Measurements from ENCODE around the gene PHF3. TPM values are rescaled to one million over a fixed set of nuclear protein-coding genes. Genes with fewer than 3 reads are reported as not detected.

The PHF3 gene
- total RNA-seq, 2 donors from 2014 or later = 68.2 to 72.5 TPM

DNA sequence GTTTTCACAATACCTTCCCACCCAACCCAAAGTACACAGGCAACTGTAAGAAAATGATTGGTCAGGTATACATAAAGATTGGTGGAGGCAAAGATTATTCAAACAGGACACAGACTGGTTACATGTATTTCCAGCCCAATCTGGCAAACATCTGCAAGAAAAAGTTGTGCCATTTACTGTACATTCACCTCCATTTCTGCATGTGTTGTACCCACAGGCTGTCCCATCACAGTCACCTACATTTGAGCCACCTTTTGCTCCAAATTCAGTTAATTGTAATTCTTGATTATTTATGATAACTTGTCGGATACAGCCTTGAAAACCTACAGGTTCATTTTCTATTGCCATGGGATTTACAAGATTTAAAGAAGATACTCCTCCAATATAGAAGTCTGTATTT lies 85.6 kb downstream of the PHF3 start:
- Mint-ChIP-seq H3K9me3 (no peaks in the 10 kb centered on the region), H3K27ac (no peak overlapping the region), H3K27me3 (ENCODE audit: insufficient read depth) (no peaks in the 10 kb centered on the region), H3K4me3 (no peak overlapping the region), H3K4me1 (no peaks in the 10 kb centered on the region), H3K36me3 (ENCODE audit: low read depth) (no peaks in the 10 kb centered on the region)
- Histone ChIP-seq H3K9ac (ENCODE audit: extremely low read depth, low read length, poor library complexity, severe bottlenecking) (no peak overlapping the region), H3K9me3 (ENCODE audit: control insufficient read depth, low read length) (no peaks in the 10 kb centered on the region), H3K36me3 (ENCODE audit: control insufficient read depth, insufficient read depth, low read length) (no peaks in the 10 kb centered on the region), H3K27ac (ENCODE audit: low read depth, low read length) (no peak overlapping the region), H3K4me3 (ENCODE audit: low read length) (no peak overlapping the region), H3K4me1 (ENCODE audit: control insufficient read depth, insufficient read depth, low read length) (no peaks in the 10 kb centered on the region), H3K27me3 (ENCODE audit: control insufficient read depth, insufficient read depth, low read length, poor library complexity, severe bottlenecking) (no peaks in the 10 kb centered on the region)
- WGBS, 2 experiments (ENCODE audit: insufficient coverage in 1 of 2, insufficient read length in 1 of 2) = no CpG with 5 or more reads among the region's 1 CpG
- TF ChIP-seq, protein P1, sequence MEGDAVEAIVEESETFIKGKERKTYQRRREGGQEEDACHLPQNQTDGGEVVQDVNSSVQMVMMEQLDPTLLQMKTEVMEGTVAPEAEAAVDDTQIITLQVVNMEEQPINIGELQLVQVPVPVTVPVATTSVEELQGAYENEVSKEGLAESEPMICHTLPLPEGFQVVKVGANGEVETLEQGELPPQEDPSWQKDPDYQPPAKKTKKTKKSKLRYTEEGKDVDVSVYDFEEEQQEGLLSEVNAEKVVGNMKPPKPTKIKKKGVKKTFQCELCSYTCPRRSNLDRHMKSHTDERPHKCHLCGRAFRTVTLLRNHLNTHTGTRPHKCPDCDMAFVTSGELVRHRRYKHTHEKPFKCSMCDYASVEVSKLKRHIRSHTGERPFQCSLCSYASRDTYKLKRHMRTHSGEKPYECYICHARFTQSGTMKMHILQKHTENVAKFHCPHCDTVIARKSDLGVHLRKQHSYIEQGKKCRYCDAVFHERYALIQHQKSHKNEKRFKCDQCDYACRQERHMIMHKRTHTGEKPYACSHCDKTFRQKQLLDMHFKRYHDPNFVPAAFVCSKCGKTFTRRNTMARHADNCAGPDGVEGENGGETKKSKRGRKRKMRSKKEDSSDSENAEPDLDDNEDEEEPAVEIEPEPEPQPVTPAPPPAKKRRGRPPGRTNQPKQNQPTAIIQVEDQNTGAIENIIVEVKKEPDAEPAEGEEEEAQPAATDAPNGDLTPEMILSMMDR (conservative IDR thresholded peaks at IDR 0.05) = no peak
- DNase-seq = no peak

DNA sequence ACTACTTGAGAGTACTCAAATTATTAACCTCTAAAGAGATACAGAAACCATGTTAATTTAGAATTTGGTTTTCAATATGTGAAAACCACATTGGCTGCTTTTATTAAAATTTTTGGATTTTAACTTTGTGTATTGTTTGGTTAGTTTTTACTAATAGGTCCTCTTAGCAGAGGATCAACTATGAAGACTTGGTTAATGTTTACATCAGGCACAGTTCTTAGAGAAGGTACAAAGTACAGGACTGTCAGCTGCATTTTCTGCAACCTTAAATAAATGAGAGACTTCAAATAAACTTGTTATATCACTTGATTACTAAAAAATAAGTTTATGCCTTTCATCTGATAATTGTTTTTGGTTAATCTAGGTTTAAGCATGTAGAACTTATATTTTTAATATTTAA lies 89.1 kb downstream of the PHF3 start:
- H3K36me3 ChIP-seq (ENCODE audit: control insufficient read depth, insufficient read depth, low read length) = no peaks in the 10 kb centered on the region
- Mint-ChIP-seq H3K27me3 (ENCODE audit: insufficient read depth) (no peaks in the 10 kb centered on the region), H3K36me3 (ENCODE audit: low read depth) (no peaks in the 10 kb centered on the region), H3K9me3 (no peaks in the 10 kb centered on the region), H3K4me3 (no peak overlapping the region), H3K27ac (no peak overlapping the region), H3K4me1 (no peaks in the 10 kb centered on the region)
- no peak for DNase-seq
- H3K27me3 ChIP-seq (ENCODE audit: control insufficient read depth, insufficient read depth, low read length, poor library complexity, severe bottlenecking) = no peaks in the 10 kb centered on the region
- H3K9me3 ChIP-seq (ENCODE audit: control insufficient read depth, low read length) = no peaks in the 10 kb centered on the region
- TF ChIP-seq, protein P1 (conservative IDR thresholded peaks at IDR 0.05) = no peak
- H3K4me1 ChIP-seq (ENCODE audit: control insufficient read depth, insufficient read depth, low read length) = no peaks in the 10 kb centered on the region
- no peak overlapping the region for H3K9ac ChIP-seq (ENCODE audit: extremely low read depth, low read length, poor library complexity, severe bottlenecking)
- H3K27ac ChIP-seq (ENCODE audit: low read depth, low read length) = no peak overlapping the region
- H3K4me3 ChIP-seq (ENCODE audit: low read length) = no peak overlapping the region

DNA sequence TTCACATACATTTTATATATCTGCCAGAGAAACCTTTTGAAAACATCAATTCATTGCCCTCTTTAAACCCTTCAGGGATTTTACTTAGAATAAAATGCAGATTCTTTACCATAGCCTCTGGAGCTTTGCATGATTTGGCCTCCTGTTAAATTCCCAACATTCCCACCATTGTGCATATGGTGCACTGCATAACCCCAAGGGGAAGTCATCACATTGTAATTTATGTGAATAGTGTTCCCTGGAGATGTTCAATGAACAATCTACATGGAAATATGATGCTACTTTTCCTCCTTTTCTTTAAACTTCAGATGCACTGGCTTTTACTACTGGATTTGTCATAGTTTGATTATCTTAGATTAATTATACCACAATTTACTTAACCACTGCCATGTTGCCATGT lies 94.7 kb downstream of the PHF3 start:
- Histone ChIP-seq H3K4me3 (ENCODE audit: low read length) (no peak overlapping the region), H3K27ac (ENCODE audit: low read depth, low read length) (no peak overlapping the region), H3K9me3 (ENCODE audit: control insufficient read depth, low read length) (no peaks in the 10 kb centered on the region), H3K27me3 (ENCODE audit: control insufficient read depth, insufficient read depth, low read length, poor library complexity, severe bottlenecking) (no peaks in the 10 kb centered on the region), H3K4me1 (ENCODE audit: control insufficient read depth, insufficient read depth, low read length) (no peaks in the 10 kb centered on the region), H3K9ac (ENCODE audit: extremely low read depth, low read length, poor library complexity, severe bottlenecking) (no peak overlapping the region), H3K36me3 (ENCODE audit: control insufficient read depth, insufficient read depth, low read length) (no peaks in the 10 kb centered on the region)
- no peak overlapping the region for H3K4me3 Mint-ChIP-seq
- TF ChIP-seq, protein P1 (conservative IDR thresholded peaks at IDR 0.05) = no peak
- H3K4me1 Mint-ChIP-seq = no peaks in the 10 kb centered on the region
- no peak for DNase-seq
- no peaks in the 10 kb centered on the region for H3K27me3 Mint-ChIP-seq (ENCODE audit: insufficient read depth)
- H3K9me3 Mint-ChIP-seq = no peaks in the 10 kb centered on the region
- H3K36me3 Mint-ChIP-seq (ENCODE audit: low read depth) = no peaks in the 10 kb centered on the region
- H3K27ac Mint-ChIP-seq = no peak overlapping the region
